LoVo (cell line): ENCODE results near the gene BSG.

Experiments
- DNase-seq: peaks from one replicate; pipeline ENCODE4 v3.0.0-alpha.2; 2016; ENCODE audit warnings: low spot score

BSG gene

GRCh38 chr19:572140-572742 is at the start of gene BSG:
Gene BSG, plus strand, starts transcription at chr19:572596. Its CDS starts 39 bp downstream, at chr19:572635.
- DNase-seq, result peak; percentile 100

GRCh38 chr19:522726-523125 is 49.7 kb upstream of the BSG start:
- no peak for DNase-seq

DNA sequence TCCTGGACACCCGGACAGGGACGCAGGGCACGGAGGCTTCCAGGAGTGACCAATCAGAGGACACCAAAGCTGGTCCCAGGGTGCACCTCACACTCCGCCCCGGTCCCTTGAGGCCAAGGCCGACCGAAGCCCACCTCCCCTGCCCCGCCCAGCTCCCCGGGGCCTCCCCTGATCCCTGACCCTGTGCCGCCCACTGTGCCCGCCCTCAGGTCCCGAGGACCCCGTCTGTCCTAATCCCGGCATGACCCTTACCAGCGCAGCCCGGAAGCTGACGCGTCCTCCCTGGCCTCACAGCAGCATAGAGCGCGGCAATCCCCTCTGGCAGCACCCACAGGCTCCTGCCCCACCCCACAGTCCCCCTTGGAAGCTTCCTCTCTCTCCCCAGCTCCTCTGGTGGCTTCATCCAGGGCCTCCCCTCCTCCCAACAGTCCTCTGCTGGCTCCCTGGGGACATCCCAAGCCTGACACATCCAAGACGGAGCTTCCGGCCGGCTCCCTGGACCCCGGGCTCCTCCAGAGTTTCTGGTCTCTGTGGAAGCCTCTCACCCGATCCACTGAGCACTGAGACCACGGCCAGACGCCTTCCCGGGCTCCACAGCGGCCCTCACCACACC is 48.2 kb upstream of the BSG start:
- DNase-seq, result no peak

GRCh38 chr19:525029-525428 is 47.4 kb upstream of the BSG start:
- no peak for DNase-seq

DNA sequence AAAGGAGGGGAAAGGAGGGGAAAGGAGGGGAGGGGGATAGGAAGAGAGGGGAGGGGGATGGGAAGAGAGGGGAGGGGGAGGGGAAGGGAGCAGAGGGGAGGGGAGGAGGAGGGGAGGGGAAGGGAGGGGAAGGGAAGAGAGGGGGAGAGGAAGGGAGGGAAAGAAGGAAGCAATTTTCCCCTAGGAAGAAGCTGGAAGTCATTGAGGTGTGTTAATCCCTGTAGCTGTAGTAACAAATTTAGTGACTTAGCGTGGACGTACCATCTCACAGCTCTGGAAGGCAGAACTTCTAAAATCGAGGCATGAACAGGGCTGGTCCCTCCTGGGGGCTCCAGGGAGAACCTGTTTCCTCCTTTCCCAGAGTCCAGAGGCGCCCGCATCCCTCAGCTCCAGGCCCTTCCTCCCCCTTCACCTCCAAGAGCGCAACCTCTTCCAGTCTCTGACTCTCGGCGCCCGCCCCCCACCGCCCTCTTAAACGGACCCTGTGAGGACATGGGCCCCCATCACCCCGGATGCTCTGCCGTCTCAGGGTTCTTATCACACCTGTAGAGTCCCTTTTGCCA is 46.5 kb upstream of the BSG start:
- DNase-seq, result no peak

- DNase-seq, result no peak
Observed at GRCh38 chr19:530134-531008, 42.0 kb upstream of the BSG start.

- peak; percentile 89 for DNase-seq
Observed at GRCh38 chr19:531009-531752, 41.2 kb upstream of the BSG start.

GRCh38 chr19:531753-532560 is 40.4 kb upstream of the BSG start, which contains the start of gene CDC34:
Gene CDC34, plus strand, starts transcription at chr19:531760. Its CDS starts 172 bp downstream, at chr19:531932.
- DNase-seq, result no peak

DNA sequence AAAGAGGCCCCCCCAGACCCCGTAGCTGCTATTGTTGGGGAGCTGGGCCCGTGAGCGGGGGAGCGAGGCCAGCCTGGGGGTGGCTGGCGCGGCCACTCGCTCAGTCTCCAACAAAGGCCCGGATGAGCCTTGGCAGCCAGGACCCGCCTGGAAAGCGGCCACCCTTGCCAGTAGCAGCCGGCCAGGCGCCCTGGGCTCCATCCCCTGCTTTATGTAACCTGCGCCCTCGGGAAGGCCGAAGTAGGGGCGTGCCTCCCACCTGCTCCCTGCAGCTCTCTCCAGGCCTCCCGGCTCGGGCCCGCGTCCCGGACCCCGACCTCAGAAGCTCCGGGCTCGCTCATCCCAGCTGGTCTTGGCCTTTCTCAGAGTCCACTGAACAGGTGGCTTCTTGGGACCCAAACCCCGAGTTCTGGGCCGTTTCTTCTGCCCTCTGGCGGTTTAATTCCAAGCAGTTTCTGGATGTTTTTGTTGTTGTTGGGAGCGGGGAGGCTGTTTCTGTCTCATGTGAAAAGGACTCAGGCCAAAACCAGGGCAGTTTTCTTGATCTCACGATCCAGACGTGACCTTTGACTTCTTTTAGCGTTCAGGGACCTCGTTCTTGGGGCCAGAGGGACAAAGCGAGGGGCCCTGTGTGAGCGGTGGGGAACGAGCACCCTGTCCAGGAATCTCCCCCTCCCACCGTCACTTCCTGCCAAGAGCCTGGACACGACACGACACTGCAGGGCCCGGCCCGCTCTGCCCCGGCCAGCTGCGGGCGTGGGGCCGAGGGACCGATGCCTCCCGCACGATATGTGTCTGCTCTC is 39.6 kb upstream of the BSG start:
- DNase-seq, result peak; percentile 35

- DNase-seq, result no peak
Observed at GRCh38 chr19:533364-534058, 38.9 kb upstream of the BSG start.

DNA sequence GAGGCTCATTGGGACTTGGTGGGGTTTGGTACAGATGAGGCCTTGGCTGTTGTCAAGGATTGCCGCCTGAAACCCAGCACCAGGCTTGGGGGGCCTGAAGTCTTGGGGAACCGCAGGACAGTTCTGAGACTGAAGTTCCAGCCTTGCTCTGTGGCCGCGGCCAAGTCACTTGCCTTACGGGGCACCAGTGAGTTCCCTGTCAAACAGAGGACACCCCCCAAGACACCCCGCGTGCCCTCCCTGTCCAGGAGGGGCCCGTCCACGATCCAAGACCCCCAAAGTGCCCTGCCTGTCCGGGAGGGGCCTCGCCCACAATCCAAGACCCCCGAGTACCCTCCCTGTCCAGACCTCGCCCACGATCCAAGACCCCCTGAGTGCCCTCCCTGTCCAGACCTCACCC is 38.3 kb upstream of the BSG start:
- DNase-seq, result no peak

GRCh38 chr19:535017-535835 is 37.2 kb upstream of the BSG start:
- DNase-seq, result peak; percentile 46

DNA sequence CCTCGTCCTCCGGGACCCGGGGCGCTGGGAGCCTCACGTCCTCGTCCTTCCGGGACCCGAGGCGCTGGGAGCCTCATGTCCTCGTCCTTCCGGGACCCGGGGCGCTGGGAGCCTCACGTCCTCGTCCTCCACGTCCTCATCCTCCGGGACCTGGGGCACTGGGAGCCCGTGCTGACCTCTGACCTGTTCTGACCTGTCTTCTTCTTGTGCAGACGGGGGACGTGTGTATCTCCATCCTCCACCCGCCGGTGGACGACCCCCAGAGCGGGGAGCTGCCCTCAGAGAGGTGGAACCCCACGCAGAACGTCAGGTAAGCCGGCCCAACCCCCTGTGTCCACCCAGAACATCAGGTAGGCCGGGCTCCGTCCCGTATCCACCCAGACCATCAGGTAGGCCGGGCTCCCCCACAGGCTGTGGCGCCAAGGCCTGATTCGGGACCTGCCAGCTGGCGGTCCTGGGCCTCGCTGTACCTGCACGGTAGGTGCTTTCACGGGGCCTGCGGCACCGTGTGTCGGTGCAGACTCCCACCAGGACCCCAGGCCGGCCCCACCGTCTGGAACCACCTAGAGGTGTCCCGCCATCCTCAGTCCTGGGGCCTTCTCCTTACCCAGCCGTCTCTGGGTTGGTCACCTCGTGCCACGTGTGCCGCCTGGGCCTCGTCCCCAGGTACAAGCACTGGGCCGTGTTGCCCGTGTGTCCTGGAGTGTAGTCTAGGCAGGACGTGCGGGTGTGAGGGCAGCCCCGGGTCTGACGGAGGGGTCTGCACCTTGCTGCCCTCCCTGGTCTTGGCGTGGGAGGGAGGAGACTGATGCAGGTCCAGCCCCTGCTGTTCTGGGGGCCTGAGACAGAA is 36.1 kb upstream of the BSG start:
- DNase-seq, result no peak

DNA sequence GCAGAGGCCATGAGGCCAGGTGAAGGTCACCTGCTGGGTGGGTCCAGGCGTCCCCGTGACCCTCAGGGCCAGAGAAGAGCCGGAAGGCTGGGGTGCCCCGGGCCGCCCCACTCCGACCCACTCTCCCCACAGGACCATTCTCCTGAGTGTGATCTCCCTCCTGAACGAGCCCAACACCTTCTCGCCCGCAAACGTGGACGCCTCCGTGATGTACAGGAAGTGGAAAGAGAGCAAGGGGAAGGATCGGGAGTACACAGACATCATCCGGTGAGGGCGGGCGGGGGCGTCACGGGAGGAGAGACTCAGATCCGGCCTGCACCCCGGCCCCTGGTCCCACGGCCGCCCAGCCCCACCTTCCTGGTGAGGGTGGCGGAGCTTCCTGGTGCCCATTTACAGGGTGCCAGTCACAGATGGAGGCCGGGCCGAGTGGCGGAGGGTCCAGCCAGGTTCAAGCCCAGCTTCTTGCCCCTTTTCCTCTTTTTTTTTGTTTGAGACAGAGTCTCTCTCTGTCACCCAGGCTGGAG is 35.5 kb upstream of the BSG start:
- no peak for DNase-seq

GRCh38 chr19:538641-539428 is 33.6 kb upstream of the BSG start:
- DNase-seq, result no peak

DNA sequence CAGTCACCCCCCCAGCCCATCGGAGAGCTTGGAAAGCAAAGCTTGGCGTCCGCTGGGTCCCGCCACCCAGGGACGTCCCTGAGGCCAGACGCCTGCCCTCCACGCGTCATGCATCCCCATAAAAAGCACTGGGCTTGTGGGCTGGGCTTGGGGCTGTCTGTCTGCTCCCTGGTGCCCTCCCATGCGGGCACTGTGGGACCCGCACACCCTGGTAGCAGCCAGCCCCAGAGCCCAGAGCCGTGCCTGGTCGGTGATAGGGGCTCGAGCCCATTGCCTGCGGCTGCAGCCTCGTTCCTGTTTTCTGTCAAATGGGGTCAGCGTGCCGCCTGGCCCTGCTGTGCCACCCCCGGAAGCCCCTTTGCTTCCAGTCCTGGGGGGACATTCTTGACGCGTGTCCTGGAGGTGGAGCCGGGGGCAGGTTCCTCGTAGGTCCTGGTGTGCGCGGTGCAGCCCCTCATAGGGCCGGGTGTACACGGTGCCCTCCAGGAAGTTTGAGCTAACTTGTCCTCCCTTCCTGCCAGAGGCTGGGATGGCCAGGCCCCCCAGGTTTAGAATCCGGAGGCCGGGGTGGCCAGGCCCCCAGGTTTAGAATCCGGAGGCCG is 32.9 kb upstream of the BSG start:
- no peak for DNase-seq
